ENCODE data around the gene PPL.
A peak's percentile ranks its signal among the peaks of the same experiment; 100 is the strongest.

The PPL gene

GRCh38 chr16:4911970-4912386, 25.0 kb downstream of the PPL start:
- DNase-seq (ENCODE audit: extremely low read depth, low read depth): peak; percentile 31
- no peak for TF ChIP-seq CTCF (IDR thresholded peaks at IDR 0.05; ENCODE audit: low read depth, low read length)

GRCh38 chr16:4910828-4911227, 26.1 kb downstream of the PPL start:
- TF ChIP-seq CTCF (IDR thresholded peaks at IDR 0.05; ENCODE audit: low read depth, low read length): no peak
- DNase-seq (ENCODE audit: extremely low read depth, low read depth): no peak

- DNase-seq (ENCODE audit: extremely low read depth, low read depth): no peak
These were observed 27.1 kb downstream of the PPL start for GRCh38 chr16:4909825-4910224.

GRCh38 chr16:4908854-4909401, 28.0 kb downstream of the PPL start:
- TF ChIP-seq CTCF (IDR thresholded peaks at IDR 0.05; ENCODE audit: low read depth, low read length): no peak

More at GRCh38 chr16:4909825-4910224, 27.1 kb downstream of the PPL start:
- no peak for TF ChIP-seq CTCF (IDR thresholded peaks at IDR 0.05; ENCODE audit: low read depth, low read length)

GRCh38 chr16:4904942-4905615, 31.9 kb downstream of the PPL start:
- no peak for TF ChIP-seq CTCF (IDR thresholded peaks at IDR 0.05; ENCODE audit: low read depth, low read length)
- DNase-seq (ENCODE audit: extremely low read depth, low read depth): no peak

More at GRCh38 chr16:4908854-4909401, 28.0 kb downstream of the PPL start:
- DNase-seq (ENCODE audit: extremely low read depth, low read depth): no peak

GRCh38 chr16:4904108-4904941, 32.6 kb downstream of the PPL start:
- TF ChIP-seq CTCF (IDR thresholded peaks at IDR 0.05; ENCODE audit: low read depth, low read length): no peak
- DNase-seq (ENCODE audit: extremely low read depth, low read depth): no peak

GRCh38 chr16:4902038-4902437, 34.9 kb downstream of the PPL start:
- no peak for TF ChIP-seq CTCF (IDR thresholded peaks at IDR 0.05; ENCODE audit: low read depth, low read length)
- DNase-seq (ENCODE audit: extremely low read depth, low read depth): no peak

All from AG09319 (cell line).